Tibial nerve (tissue), 4 donors: ENCODE measurements around the gene PPM1K. TPM values are rescaled to one million over a fixed set of nuclear protein-coding genes. Genes with fewer than 3 reads are reported as not detected.

ENCODE experiments used
- DNase-seq, 2 donors: peaks; one replicate each; pipeline ENCODE4 v3.0.0-alpha.2; 2019; ENCODE audit warnings: low spot score in 2 of 2
- H3K27ac ChIP-seq, 4 donors: fragments of 200-600 bp; sonication (generic) in 3 of 4; one replicate each; pipeline ENCODE4 v1.5.1; 2017 to 2019; ENCODE audit warnings: mild to moderate bottlenecking in 1 of 4
- H3K27me3 ChIP-seq, 2 donors: fragments of 200-600 bp; sonication (generic) in 1 of 2; one replicate each; pipeline versions ENCODE4 v1.5.1 to v1.6.0; 2017 to 2019
- H3K36me3 ChIP-seq, 3 donors: fragments of 200-600 bp; sonication (generic); one replicate each; pipeline ENCODE4 v1.5.1; 2018 to 2019
- H3K4me1 ChIP-seq, 4 donors: fragments of 200-600 bp; sonication (generic) in 3 of 4; one replicate each; pipeline ENCODE4 v1.5.1; 2017 to 2019
- H3K4me3 ChIP-seq, 4 donors: fragments of 200-600 bp; sonication (generic) in 3 of 4; one replicate each; pipeline ENCODE4 v1.5.1; 2017 to 2019; ENCODE audit warnings: mild to moderate bottlenecking in 1 of 4, moderate library complexity in 1 of 4
- H3K9me3 ChIP-seq, 4 donors: fragments of 200-600 bp; sonication (generic) in 3 of 4; one replicate each; pipeline ENCODE4 v1.5.1; 2017 to 2019
- CTCF ChIP-seq, 5 experiments: fragments of 200-600 bp in 3 of 5; fragments of 450-650 bp in 2 of 5; sonication (generic) in 3 of 5; IDR thresholded peaks; one replicate each; pipeline ENCODE4 v1.5.1; 2016 to 2019; ENCODE audit warnings: antibody characterized with exemption in 5 of 5, mild to moderate bottlenecking in 3 of 5, moderate library complexity in 2 of 5
- EP300 ChIP-seq, 2 donors: sonication (generic); formaldehyde crosslinking; IDR thresholded peaks; one replicate each; pipeline ENCODE4 v1.6.1; 2017; ENCODE audit warnings: antibody characterized with exemption in 2 of 2, mild to moderate bottlenecking in 1 of 2
- POLR2A ChIP-seq, 2 donors: fragments of 450-650 bp; IDR thresholded peaks; one replicate each; pipeline ENCODE4 v1.6.1; 2017; ENCODE audit warnings: antibody characterized with exemption in 2 of 2, mild to moderate bottlenecking in 2 of 2, moderate library complexity in 2 of 2
- WGBS, 2 donors: methylation state at CpG; one replicate each; pipeline ENCODE4 v1.1.5; 2018; 5-methylcytosine and 5-hydroxymethylcytosine counted together
- total RNA-seq, 4 donors: library from RNA; depleted of rRNA; stranded (reverse); fragments of >200 nt; gene quantifications; one replicate each; pipeline ENCODE4 v1.1.0, GENCODE V29; 2016

PPM1K gene
- total RNA-seq, 4 donors from 2014 or later = 35.1 to 84.3 (median 71.1) TPM

GRCh38 chr4:88217169-88217568 lies 67.2 kb downstream of the PPM1K start:
- Histone ChIP-seq H3K9me3 (no peaks in the 10 kb centered on the region), H3K4me1 (peaks cover 0 to under 1% (median 0%) of the 10 kb centered on the region in 4 donors), H3K27ac (no peak overlapping the region), H3K27me3 (no peaks in the 10 kb centered on the region), H3K36me3 (no peaks in the 10 kb centered on the region), H3K4me3 (no peak overlapping the region)
- no peak for DNase-seq
- TF ChIP-seq POLR2A (IDR thresholded peaks at IDR 0.05) (no peak), EP300 (IDR thresholded peaks at IDR 0.05) (no peak), CTCF (IDR thresholded peaks at IDR 0.05) (no peak)
- 93 to 95% methylated on average over 4 of the region's 4 CpGs for WGBS, 2 donors

- Histone ChIP-seq H3K9me3 (no peaks in the 10 kb centered on the region), H3K4me3 (no peak overlapping the region), H3K36me3 (no peaks in the 10 kb centered on the region), H3K27me3 (no peaks in the 10 kb centered on the region), H3K27ac (no peak overlapping the region), H3K4me1 (peaks cover 0 to 6% (median 0%) of the 10 kb centered on the region in 4 donors)
- TF ChIP-seq POLR2A (IDR thresholded peaks at IDR 0.05) = no peak
- no peak for TF ChIP-seq CTCF (IDR thresholded peaks at IDR 0.05)
- no peak for TF ChIP-seq EP300 (IDR thresholded peaks at IDR 0.05)
- no peak for DNase-seq
- 79 to 93% methylated on average over 6 of the region's 6 CpGs for WGBS, 2 donors
Measured at GRCh38 chr4:88216395-88216794, 68.0 kb downstream of the PPM1K start.

- TF ChIP-seq EP300 (IDR thresholded peaks at IDR 0.05) = no peak
- no peak for TF ChIP-seq POLR2A (IDR thresholded peaks at IDR 0.05)
- TF ChIP-seq CTCF (IDR thresholded peaks at IDR 0.05) = no peak
- no peak for DNase-seq
- WGBS, 2 donors = 51 to 64% methylated on average over 2 of the region's 2 CpGs
- H3K9me3 ChIP-seq = no peaks in the 10 kb centered on the region
- H3K27me3 ChIP-seq = no peaks in the 10 kb centered on the region
- H3K4me1 ChIP-seq = peaks cover 0 to 6% (median 0%) of the 10 kb centered on the region in 4 donors
- no peak overlapping the region for H3K4me3 ChIP-seq
- H3K36me3 ChIP-seq = no peaks in the 10 kb centered on the region
- H3K27ac ChIP-seq = no peak overlapping the region
Measured at GRCh38 chr4:88215351-88215750, 69.0 kb downstream of the PPM1K start.

- no peak for DNase-seq
- Histone ChIP-seq H3K4me3 (no peak overlapping the region), H3K4me1 (peaks cover 0 to 6% (median 0%) of the 10 kb centered on the region in 4 donors), H3K27ac (no peak overlapping the region), H3K36me3 (no peaks in the 10 kb centered on the region), H3K9me3 (no peaks in the 10 kb centered on the region), H3K27me3 (no peaks in the 10 kb centered on the region)
- TF ChIP-seq EP300 (IDR thresholded peaks at IDR 0.05) = no peak
- no peak for TF ChIP-seq POLR2A (IDR thresholded peaks at IDR 0.05)
- no peak for TF ChIP-seq CTCF (IDR thresholded peaks at IDR 0.05)
- 59 to 62% methylated on average over 4 of the region's 4 CpGs for WGBS, 2 donors
Measured at GRCh38 chr4:88212253-88212561, 72.2 kb downstream of the PPM1K start.

- DNase-seq = peak in 1 of 2 donors; percentile 82
- WGBS, 2 donors = 66 to 67% methylated on average over 18 of the region's 18 CpGs
Measured at GRCh38 chr4:88211473-88212252, 72.7 kb downstream of the PPM1K start.

More at GRCh38 chr4:88211473-88212252, 72.7 kb downstream of the PPM1K start:
- Histone ChIP-seq H3K4me3 (no peak overlapping the region), H3K36me3 (no peaks in the 10 kb centered on the region), H3K9me3 (no peaks in the 10 kb centered on the region), H3K27ac (no peak overlapping the region), H3K4me1 (peaks cover 0 to 6% (median 0%) of the 10 kb centered on the region in 4 donors), H3K27me3 (no peaks in the 10 kb centered on the region)
- TF ChIP-seq POLR2A (IDR thresholded peaks at IDR 0.05) (no peak), CTCF (IDR thresholded peaks at IDR 0.05) (peak; percentile 56 to 84 (median 70))
